Measurements from ENCODE around the gene CHN2. TPM values are rescaled to one million over a fixed set of nuclear protein-coding genes. Genes with fewer than 3 reads are reported as not detected.

CHN2 gene
- total RNA-seq, 1 experiment from 2014 or later: 61.2 TPM

GRCh38 chr7:29469976-29470557, 275.5 kb downstream of the CHN2 start:
- BruUV-seq (replicated peaks): no TSS peak
- CTCF ChIA-PET: no interaction called here
- TF ChIP-seq CTCF (conservative IDR thresholded peaks at IDR 0.05; ENCODE audit: low read depth, low read length) (no peak), EZH2 (IDR thresholded peaks at IDR 0.05; ENCODE audit: borderline replicate concordance, low read depth, low read length, poor library complexity, severe bottlenecking) (no peak)
- H3K27ac ChIP-seq (ENCODE audit: low read depth, low read length, poor library complexity, severe bottlenecking): no peak overlapping the region
- H3K4me3 ChIP-seq (ENCODE audit: low read depth, low read length, poor library complexity, severe bottlenecking): no peak overlapping the region
- intact Hi-C loops (cut with micrococcal nuclease; ENCODE audit: unreplicated experiment): no loop called here
- H3K36me3 ChIP-seq (ENCODE audit: insufficient read depth, low read length, poor library complexity, severe bottlenecking): no peaks in the 10 kb centered on the region
- POLR2A ChIA-PET (ENCODE audit: low non-redundant PET): no interaction called here
- no peaks in the 10 kb centered on the region for H3K9me3 ChIP-seq (ENCODE audit: low read depth, low read length, poor library complexity, severe bottlenecking)
- H3K4me1 ChIP-seq (ENCODE audit: insufficient read depth, low read length, poor library complexity, severe bottlenecking): no peaks in the 10 kb centered on the region
- no peak for DNase-seq (ENCODE audit: low spot score)
- no peaks in the 10 kb centered on the region for H3K27me3 ChIP-seq (replicated peaks; ENCODE audit: insufficient read depth, low read depth, low read length, poor library complexity)

- Histone ChIP-seq H3K36me3 (ENCODE audit: insufficient read depth, low read length, poor library complexity, severe bottlenecking) (no peaks in the 10 kb centered on the region), H3K4me3 (ENCODE audit: low read depth, low read length, poor library complexity, severe bottlenecking) (no peak overlapping the region), H3K27ac (ENCODE audit: low read depth, low read length, poor library complexity, severe bottlenecking) (no peak overlapping the region), H3K9me3 (ENCODE audit: low read depth, low read length, poor library complexity, severe bottlenecking) (no peaks in the 10 kb centered on the region), H3K4me1 (ENCODE audit: insufficient read depth, low read length, poor library complexity, severe bottlenecking) (no peaks in the 10 kb centered on the region), H3K27me3 (replicated peaks; ENCODE audit: insufficient read depth, low read depth, low read length, poor library complexity) (no peaks in the 10 kb centered on the region)
- TF ChIP-seq CTCF (conservative IDR thresholded peaks at IDR 0.05; ENCODE audit: low read depth, low read length) (no peak), EZH2 (IDR thresholded peaks at IDR 0.05; ENCODE audit: borderline replicate concordance, low read depth, low read length, poor library complexity, severe bottlenecking) (no peak)
- no TSS peak for BruUV-seq (replicated peaks)
- no peak for DNase-seq (ENCODE audit: low spot score)
- ChIA-PET CTCF (interaction anchor here (0.6 kb wide), 1 partner anchor 290 kb away, joined by 5 read pairs; no protein-coding TSS in a partner anchor), POLR2A (ENCODE audit: low non-redundant PET) (no interaction called here)
- intact Hi-C loops (cut with micrococcal nuclease; ENCODE audit: unreplicated experiment): no loop called here
Measured at GRCh38 chr7:29471444-29472138, 277.0 kb downstream of the CHN2 start.

- TF ChIP-seq CTCF (conservative IDR thresholded peaks at IDR 0.05; ENCODE audit: low read depth, low read length) (no peak), EZH2 (IDR thresholded peaks at IDR 0.05; ENCODE audit: borderline replicate concordance, low read depth, low read length, poor library complexity, severe bottlenecking) (no peak)
- intact Hi-C loops (cut with micrococcal nuclease; ENCODE audit: unreplicated experiment): no loop called here
- Histone ChIP-seq H3K9me3 (ENCODE audit: low read depth, low read length, poor library complexity, severe bottlenecking) (no peaks in the 10 kb centered on the region), H3K27ac (ENCODE audit: low read depth, low read length, poor library complexity, severe bottlenecking) (no peak overlapping the region), H3K27me3 (replicated peaks; ENCODE audit: insufficient read depth, low read depth, low read length, poor library complexity) (no peaks in the 10 kb centered on the region), H3K36me3 (ENCODE audit: insufficient read depth, low read length, poor library complexity, severe bottlenecking) (no peaks in the 10 kb centered on the region), H3K4me1 (ENCODE audit: insufficient read depth, low read length, poor library complexity, severe bottlenecking) (peaks cover 6% of the 10 kb centered on the region), H3K4me3 (ENCODE audit: low read depth, low read length, poor library complexity, severe bottlenecking) (no peak overlapping the region)
- no peak for DNase-seq (ENCODE audit: low spot score)
- no TSS peak for BruUV-seq (replicated peaks)
- CTCF ChIA-PET: no interaction called here
- POLR2A ChIA-PET (ENCODE audit: low non-redundant PET): no interaction called here
Measured at GRCh38 chr7:29476916-29477315, 282.3 kb downstream of the CHN2 start.

All from A673 (cell line).